SK-N-SH (cell line): Measurements from ENCODE around the gene UPK3B. TPM values are rescaled to one million over a fixed set of nuclear protein-coding genes. Genes with fewer than 3 reads are reported as not detected.
"Not testable (repeated sequence)": the region's sequence is repeated elsewhere in the genome, so short reads cannot be mapped to it uniquely, and the experiment has no call there.

Experiments used
- CTCF ChIA-PET: fragments of 300-600, 350-600 bp; formaldehyde crosslinking; extraction: SDS; loops from one replicate; lab custom pipeline; 2021; lab: Yijun Ruan, JAX
- POLR2A ChIA-PET: fragments of 350-600 bp; sonication (Branson Sonifier 250); formaldehyde crosslinking; extraction: SDS; loops from one replicate; lab custom pipeline; 2020; ENCODE audit warnings: antibody characterized with exemption, inconsistent platforms; lab: Yijun Ruan, JAX
- DNase-seq: peaks from one replicate; pipeline ENCODE4 v3.0.0; 2012
- H2AFZ ChIP-seq: fragments of 200-600 bp; sonication (generic); 2 replicates; pipeline ENCODE4 v1.8.1; 2016; ENCODE audit warnings: antibody characterized with exemption, mild to moderate bottlenecking, low read depth
- H3F3A ChIP-seq: fragments of 200-600 bp; sonication (generic); replicated peaks from 2 replicates; pipeline ENCODE3; 2016; ENCODE audit warnings: antibody characterized with exemption, mild to moderate bottlenecking; ENCODE audit not compliant: insufficient read depth
- H3K27ac ChIP-seq, 2 experiments: fragments of 200-500 bp in 1 of 2; fragments of 200-600 bp in 1 of 2; sonication (Bioruptor generic) in 1 of 2; sonication (generic), shearing (Covaris generic) in 1 of 2; 2 replicates each; pipeline versions ENCODE4 v1.5.1 to v1.6.1; 2014 to 2016; ENCODE audit warnings: low read depth in 2 of 2, inconsistent platforms in 1 of 2, low read length in 1 of 2, mild to moderate bottlenecking in 1 of 2, mixed read lengths in 1 of 2
- H3K27me3 ChIP-seq: fragments of 200-600 bp; sonication (generic), shearing (Covaris generic); 2 replicates; pipeline ENCODE4 v1.6.1; 2016; ENCODE audit warnings: mixed run types; ENCODE audit not compliant: insufficient read depth
- H3K36me3 ChIP-seq, 2 experiments: fragments of 200-500 bp in 1 of 2; fragments of 200-600 bp in 1 of 2; sonication (Bioruptor generic) in 1 of 2; sonication (generic) in 1 of 2; replicated peaks in 1 of 2; 2 replicates each; pipeline versions ENCODE3 to v1.5.1; 2014 to 2016; ENCODE audit warnings: low read length in 1 of 2, mild to moderate bottlenecking in 1 of 2; ENCODE audit not compliant: insufficient read depth in 2 of 2, control insufficient read depth in 1 of 2
- H3K4me1 ChIP-seq, 2 experiments: fragments of 200-500 bp in 1 of 2; fragments of 200-600 bp in 1 of 2; sonication (Bioruptor generic) in 1 of 2; sonication (generic), shearing (Covaris generic) in 1 of 2; 2 replicates each; pipeline versions ENCODE4 v1.5.1 to v1.6.1; 2014 to 2016; ENCODE audit warnings: low read depth in 1 of 2, low read length in 1 of 2, mixed run types in 1 of 2; ENCODE audit not compliant: insufficient read depth in 2 of 2, control insufficient read depth in 1 of 2
- H3K4me2 ChIP-seq: fragments of 200-600 bp; sonication (generic), shearing (Covaris generic); 2 replicates; pipeline ENCODE4 v1.6.1; 2017; ENCODE audit warnings: mixed run types
- H3K4me3 ChIP-seq, 2 experiments: fragments of 200-500 bp in 1 of 2; fragments of 200-600 bp in 1 of 2; sonication (Bioruptor generic) in 1 of 2; sonication (generic), shearing (Covaris generic) in 1 of 2; 2 replicates each; pipeline versions ENCODE4 v1.5.1 to v1.8.1; 2014 to 2016; ENCODE audit warnings: low read depth in 2 of 2, inconsistent platforms in 1 of 2, low read length in 1 of 2, mild to moderate bottlenecking in 1 of 2, mixed read lengths in 1 of 2, moderate library complexity in 1 of 2
- H3K79me2 ChIP-seq: fragments of 200-600 bp; sonication (generic); 2 replicates; pipeline ENCODE4 v1.8.1; 2017; ENCODE audit warnings: mild to moderate bottlenecking; ENCODE audit not compliant: insufficient read depth
- H3K9ac ChIP-seq: fragments of 200-600 bp; sonication (generic); 2 replicates; pipeline ENCODE4 v1.6.1; 2017; ENCODE audit warnings: mixed run types
- H3K9me2 ChIP-seq: fragments of 200-600 bp; sonication (generic); 2 replicates; pipeline ENCODE4 v1.6.1; 2017; ENCODE audit warnings: mixed run types
- H3K9me3 ChIP-seq: fragments of 200-600 bp; sonication (generic); 2 replicates; pipeline ENCODE4 v1.6.1; 2017; ENCODE audit warnings: mixed run types, mild to moderate bottlenecking, moderate library complexity
- H4K20me1 ChIP-seq: fragments of 200-600 bp; sonication (generic); 2 replicates; pipeline ENCODE4 v1.6.1; 2017; ENCODE audit warnings: mild to moderate bottlenecking, mixed run types; ENCODE audit not compliant: insufficient read depth
- CHD2 ChIP-seq: fragments of 150-350 bp; IDR thresholded peaks from 2 replicates; pipeline ENCODE4 v1.6.1; 2018; ENCODE audit warnings: low read length; ENCODE audit not compliant: partially characterized antibody
- ELF1 ChIP-seq: IDR thresholded peaks from 2 replicates; pipeline ENCODE4 v1.4.0; 2012
- GABPA ChIP-seq: IDR thresholded peaks from 2 replicates; pipeline ENCODE4 v1.4.0; 2012; ENCODE audit warnings: low read depth, mild to moderate bottlenecking
- MXI1 ChIP-seq: IDR thresholded peaks from 2 replicates; pipeline ENCODE4 v1.6.1; 2012; ENCODE audit warnings: mild to moderate bottlenecking, low read depth, low read length, improper control_type of control experiment
- NRF1 ChIP-seq: IDR thresholded peaks from 2 replicates; pipeline ENCODE4 v1.6.1; 2012; ENCODE audit warnings: low read depth, mild to moderate bottlenecking, low read length
- POLR2AphosphoS5 ChIP-seq: IDR thresholded peaks from 2 replicates; pipeline ENCODE4 v1.6.1; 2012; ENCODE audit warnings: low read depth, low read length
- TAF1 ChIP-seq: IDR thresholded peaks from 2 replicates; pipeline ENCODE4 v1.6.1; 2012; ENCODE audit warnings: low read depth, mild to moderate bottlenecking, low read length, moderate library complexity, borderline replicate concordance
- YY1 ChIP-seq: IDR thresholded peaks from 2 replicates; pipeline ENCODE4 v1.4.0; 2012; ENCODE audit warnings: low read depth, mild to moderate bottlenecking
- WGBS: methylation state at CpG from one replicate; pipeline ENCODE4 v1.1.6; 2017; ENCODE audit warnings: low lambda C conversion rate; 5-methylcytosine and 5-hydroxymethylcytosine counted together
- polyA plus RNA-seq, 3 experiments: library from polyadenylated mRNA; depleted of rRNA; stranded (reverse); fragments of >200 nt; gene quantifications; 2 replicates each; pipeline ENCODE4 v1.2.3, GENCODE V29; 2012
- TF ChIP-seq, protein P1 (sequence below): IDR thresholded peaks from 2 replicates; pipeline ENCODE4 v1.4.0; 2012; ENCODE audit warnings: low read depth
- TF ChIP-seq, protein P2 (sequence below): fragments of 200-600 bp; sonication (generic); IDR thresholded peaks from 2 replicates; pipeline ENCODE4 v1.6.1; 2017; ENCODE audit warnings: antibody characterized with exemption, mild to moderate bottlenecking, moderate library complexity
- TF ChIP-seq, protein P3 (sequence below): fragments of 150-350 bp; IDR thresholded peaks from 2 replicates; pipeline ENCODE4 v1.6.1; 2016; ENCODE audit warnings: mild to moderate bottlenecking, low read depth, low read length

The UPK3B gene
- polyA plus RNA-seq, 1 of the 3 experiments (the other 2 are of a cell fraction) = not detected

GRCh38 chr7:76531643-76532042 is 21.3 kb downstream of the UPK3B start:
- CTCF ChIA-PET, H3K4me1 ChIP-seq, DNase-seq, POLR2A ChIA-PET, H3K27me3 ChIP-seq, H3K4me2 ChIP-seq, H3K9ac ChIP-seq, H3K27ac ChIP-seq, H3K4me3 ChIP-seq, H3K79me2 ChIP-seq, H3F3A ChIP-seq, H3K9me3 ChIP-seq, H3K36me3 ChIP-seq, H3K9me2 ChIP-seq, H2AFZ ChIP-seq, H4K20me1 ChIP-seq: not testable (repeated sequence)
- WGBS = 83% methylated on average over 2 of the region's 2 CpGs

- H3K9ac ChIP-seq, H3K9me3 ChIP-seq, H3K27ac ChIP-seq, DNase-seq, H3K4me1 ChIP-seq, H2AFZ ChIP-seq, H3K4me2 ChIP-seq, H3K27me3 ChIP-seq, H3K4me3 ChIP-seq, H3K9me2 ChIP-seq, CTCF ChIA-PET, H3F3A ChIP-seq, POLR2A ChIA-PET, H4K20me1 ChIP-seq, H3K79me2 ChIP-seq, H3K36me3 ChIP-seq: not testable (repeated sequence)
- WGBS = no CpG with 5 or more reads among the region's 8 CpGs
Observed at GRCh38 chr7:76543197-76543596, 32.8 kb downstream of the UPK3B start, which contains the start of gene SPDYE16. TSS of gene SPDYE16 (minus strand) at chr7:76543297. CDS start at chr7:76541459, 1,838 bp downstream.

- H3K36me3 ChIP-seq, H3K9me3 ChIP-seq, POLR2A ChIA-PET, H3K9me2 ChIP-seq, H3F3A ChIP-seq, H3K4me1 ChIP-seq, CTCF ChIA-PET, H4K20me1 ChIP-seq, H3K27me3 ChIP-seq: not testable (repeated sequence)
- peak; percentile 91 for DNase-seq
- Histone ChIP-seq H3K9ac (peak overlapping the region; percentile 97), H2AFZ (peak overlapping the region; percentile 90; the same call in 1 of the 2 replicates), H3K27ac (peak overlapping the region; percentile 82 to 83), H3K79me2 (peaks cover 41% of the 10 kb centered on the region), H3K4me2 (peak overlapping the region; percentile 98), H3K4me3 (peak overlapping the region; percentile 82 to 99)
- TF ChIP-seq MXI1 (peak; percentile 46), NRF1 (peak; percentile 92), ELF1 (0 out of 2 replicates have a peak, but pooled peaks have one; percentile 42), POLR2AphosphoS5 (peak; percentile 54), CHD2 (peak; percentile 63), GABPA (peak; percentile 73), TAF1 (peak; percentile 58; the same call in 1 of the 2 replicates), YY1 (peak; percentile 51; the same call in 1 of the 2 replicates)
- TF ChIP-seq, protein P1, sequence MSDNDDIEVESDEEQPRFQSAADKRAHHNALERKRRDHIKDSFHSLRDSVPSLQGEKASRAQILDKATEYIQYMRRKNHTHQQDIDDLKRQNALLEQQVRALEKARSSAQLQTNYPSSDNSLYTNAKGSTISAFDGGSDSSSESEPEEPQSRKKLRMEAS = peak; percentile 27; the same call in 1 of the 2 replicates
- TF ChIP-seq, protein P2, sequence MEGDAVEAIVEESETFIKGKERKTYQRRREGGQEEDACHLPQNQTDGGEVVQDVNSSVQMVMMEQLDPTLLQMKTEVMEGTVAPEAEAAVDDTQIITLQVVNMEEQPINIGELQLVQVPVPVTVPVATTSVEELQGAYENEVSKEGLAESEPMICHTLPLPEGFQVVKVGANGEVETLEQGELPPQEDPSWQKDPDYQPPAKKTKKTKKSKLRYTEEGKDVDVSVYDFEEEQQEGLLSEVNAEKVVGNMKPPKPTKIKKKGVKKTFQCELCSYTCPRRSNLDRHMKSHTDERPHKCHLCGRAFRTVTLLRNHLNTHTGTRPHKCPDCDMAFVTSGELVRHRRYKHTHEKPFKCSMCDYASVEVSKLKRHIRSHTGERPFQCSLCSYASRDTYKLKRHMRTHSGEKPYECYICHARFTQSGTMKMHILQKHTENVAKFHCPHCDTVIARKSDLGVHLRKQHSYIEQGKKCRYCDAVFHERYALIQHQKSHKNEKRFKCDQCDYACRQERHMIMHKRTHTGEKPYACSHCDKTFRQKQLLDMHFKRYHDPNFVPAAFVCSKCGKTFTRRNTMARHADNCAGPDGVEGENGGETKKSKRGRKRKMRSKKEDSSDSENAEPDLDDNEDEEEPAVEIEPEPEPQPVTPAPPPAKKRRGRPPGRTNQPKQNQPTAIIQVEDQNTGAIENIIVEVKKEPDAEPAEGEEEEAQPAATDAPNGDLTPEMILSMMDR = peak; percentile 20
- TF ChIP-seq, protein P3, sequence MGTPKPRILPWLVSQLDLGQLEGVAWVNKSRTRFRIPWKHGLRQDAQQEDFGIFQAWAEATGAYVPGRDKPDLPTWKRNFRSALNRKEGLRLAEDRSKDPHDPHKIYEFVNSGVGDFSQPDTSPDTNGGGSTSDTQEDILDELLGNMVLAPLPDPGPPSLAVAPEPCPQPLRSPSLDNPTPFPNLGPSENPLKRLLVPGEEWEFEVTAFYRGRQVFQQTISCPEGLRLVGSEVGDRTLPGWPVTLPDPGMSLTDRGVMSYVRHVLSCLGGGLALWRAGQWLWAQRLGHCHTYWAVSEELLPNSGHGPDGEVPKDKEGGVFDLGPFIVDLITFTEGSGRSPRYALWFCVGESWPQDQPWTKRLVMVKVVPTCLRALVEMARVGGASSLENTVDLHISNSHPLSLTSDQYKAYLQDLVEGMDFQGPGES = peak; percentile 48; the same call in 1 of the 2 replicates
- WGBS = 2% methylated on average over 31 of the region's 71 CpGs
Observed at GRCh38 chr7:76549025-76549854, 38.9 kb downstream of the UPK3B start.

DNA sequence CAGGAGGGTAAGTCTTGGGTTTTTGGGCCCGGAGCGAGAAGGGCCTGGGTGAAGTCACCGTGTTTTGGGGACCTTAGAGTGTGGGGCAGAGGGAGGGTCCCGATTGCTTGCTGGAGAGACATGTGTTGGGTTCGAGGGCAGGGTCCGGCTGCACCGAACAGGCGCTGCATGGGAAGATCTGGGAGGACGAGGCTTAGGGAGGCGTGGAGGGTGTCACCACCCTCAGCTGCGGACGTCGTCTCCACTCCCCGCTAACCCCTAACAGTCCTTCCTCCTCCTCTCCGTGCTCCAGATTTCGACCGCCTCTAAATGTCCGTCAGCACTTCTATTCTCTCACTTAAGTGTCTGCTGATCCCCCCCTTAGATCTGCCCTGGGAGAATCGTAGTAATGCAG is 39.5 kb downstream of the UPK3B start:
- Histone ChIP-seq H3K27ac (peak overlapping the region; percentile 82 to 83; a peak in 3 of 4 replicates), H3K4me2 (peak overlapping the region; percentile 98), H3K79me2 (peaks cover 47% of the 10 kb centered on the region), H3K4me3 (peak overlapping the region; percentile 82 to 99), H3K9ac (peak overlapping the region; percentile 97)
- H3K9me2 ChIP-seq, H2AFZ ChIP-seq, CTCF ChIA-PET, H4K20me1 ChIP-seq, H3K36me3 ChIP-seq, H3F3A ChIP-seq, POLR2A ChIA-PET, H3K9me3 ChIP-seq, DNase-seq, H3K4me1 ChIP-seq, H3K27me3 ChIP-seq: not testable (repeated sequence)
- WGBS = 2% methylated on average over 18 of the region's 19 CpGs
